H1 (cell line): Measurements from ENCODE around the gene TNFRSF13B. TPM values are rescaled to one million over a fixed set of nuclear protein-coding genes. Genes with fewer than 3 reads are reported as not detected.

ENCODE experiments used
- NRF1 ChIP-seq: IDR thresholded peaks from 2 replicates; pipeline ENCODE4 v1.6.1; 2011; ENCODE audit warnings: mild to moderate bottlenecking, low read depth, low read length, improper control_type of control experiment
- RNF2 ChIP-seq: fragments of 200-900, 300-1000 bp; sonication (generic); IDR thresholded peaks from 2 replicates; pipeline ENCODE4 v1.7.1; 2016; ENCODE audit warnings: borderline replicate concordance, low read depth, mild to moderate bottlenecking, antibody characterized with exemption, low read length; ENCODE audit not compliant: poor library complexity, severe bottlenecking; ENCODE audit errors: missing control alignments
- SAP30 ChIP-seq: fragments of 300-600 bp; sonication (generic); IDR thresholded peaks from 2 replicates; pipeline ENCODE4 v1.7.1; 2012; ENCODE audit warnings: low read length, moderate library complexity, mild to moderate bottlenecking, inconsistent platforms; ENCODE audit not compliant: insufficient read depth, insufficient replicate concordance
- SIX5 ChIP-seq: IDR thresholded peaks from 2 replicates; pipeline ENCODE4 v1.6.1; 2011; ENCODE audit warnings: mild to moderate bottlenecking, low read depth, low read length
- SRF ChIP-seq: IDR thresholded peaks from 2 replicates; pipeline ENCODE4 v1.6.1; 2011; ENCODE audit warnings: mild to moderate bottlenecking, low read depth, low read length, moderate library complexity
- SUZ12 ChIP-seq: fragments of 200-600 bp; sonication (generic); IDR thresholded peaks from 2 replicates; pipeline ENCODE4 v1.6.1; 2012; ENCODE audit warnings: mild to moderate bottlenecking, inconsistent platforms, low read length, moderate library complexity, mixed read lengths
- TCF12 ChIP-seq: IDR thresholded peaks from 2 replicates; pipeline ENCODE4 v1.6.1; 2011; ENCODE audit warnings: low read depth, mild to moderate bottlenecking, low read length
- polyA plus RNA-seq, 7 experiments: library from polyadenylated mRNA; depleted of rRNA in 3 of 7; stranded (reverse) in 5 of 7; unstranded in 2 of 7; fragments of >200 nt in 5 of 7; fragments of 200-250 nt in 2 of 7; gene quantifications; 1 replicate in 5 of 7; 2 replicates in 1 of 7; 4 replicates in 1 of 7; pipeline versions ENCODE4 v1.2.1 to v1.2.3, GENCODE V29; 2011 to 2013; ENCODE audit warnings: missing spikeins in 2 of 7, mixed read lengths in 2 of 7
- total RNA-seq: library from RNA; stranded (reverse); fragmentation: NEBNext Ultra II Directional; extraction: Animal tissue kit (Norgen Biotek cat#: 25700); gene quantifications from 2 replicates; pipeline ENCODE4 v1.2.1, GENCODE V29; 2021

The TNFRSF13B gene
- total and polyA plus RNA-seq, 2 of the 8 experiments (the other 6 are each of a cell fraction or from before 2014, with no cell fraction given): not detected

GRCh38 chr17:17020821-17021193, 48.9 kb upstream of the TNFRSF13B start (continued):
- TF ChIP-seq RNF2: no peak
- TF ChIP-seq SAP30: no peak
- TF ChIP-seq SRF: no peak
- no peak for TF ChIP-seq SUZ12
- no peak for TF ChIP-seq TCF12
- no peak for TF ChIP-seq SIX5
- no peak for TF ChIP-seq NRF1
